Astrocyte of the cerebellum (primary cell): ENCODE results near the gene PKP4.

ENCODE experiments used
- DNase-seq: peaks from one replicate; pipeline ENCODE4 v3.0.0-alpha.2; 2011; ENCODE audit warnings: low read depth
- H3K4me3 ChIP-seq: 2 replicates; pipeline ENCODE4 v1.5.1; 2011; ENCODE audit warnings: mild to moderate bottlenecking, low read depth, low read length, moderate library complexity
- in situ Hi-C: cut with HindIII; loops from 2 replicates; pipeline ENCODE4 v1.10.0; 2017; ENCODE audit warnings: low sequenced_read_pairs
- TF ChIP-seq, protein P1 (sequence below): IDR thresholded peaks from 2 replicates; pipeline ENCODE4 v1.5.1; 2012; ENCODE audit warnings: low read length, low read depth, moderate library complexity, mild to moderate bottlenecking; ENCODE audit errors: missing control alignments

Gene PKP4

DNA sequence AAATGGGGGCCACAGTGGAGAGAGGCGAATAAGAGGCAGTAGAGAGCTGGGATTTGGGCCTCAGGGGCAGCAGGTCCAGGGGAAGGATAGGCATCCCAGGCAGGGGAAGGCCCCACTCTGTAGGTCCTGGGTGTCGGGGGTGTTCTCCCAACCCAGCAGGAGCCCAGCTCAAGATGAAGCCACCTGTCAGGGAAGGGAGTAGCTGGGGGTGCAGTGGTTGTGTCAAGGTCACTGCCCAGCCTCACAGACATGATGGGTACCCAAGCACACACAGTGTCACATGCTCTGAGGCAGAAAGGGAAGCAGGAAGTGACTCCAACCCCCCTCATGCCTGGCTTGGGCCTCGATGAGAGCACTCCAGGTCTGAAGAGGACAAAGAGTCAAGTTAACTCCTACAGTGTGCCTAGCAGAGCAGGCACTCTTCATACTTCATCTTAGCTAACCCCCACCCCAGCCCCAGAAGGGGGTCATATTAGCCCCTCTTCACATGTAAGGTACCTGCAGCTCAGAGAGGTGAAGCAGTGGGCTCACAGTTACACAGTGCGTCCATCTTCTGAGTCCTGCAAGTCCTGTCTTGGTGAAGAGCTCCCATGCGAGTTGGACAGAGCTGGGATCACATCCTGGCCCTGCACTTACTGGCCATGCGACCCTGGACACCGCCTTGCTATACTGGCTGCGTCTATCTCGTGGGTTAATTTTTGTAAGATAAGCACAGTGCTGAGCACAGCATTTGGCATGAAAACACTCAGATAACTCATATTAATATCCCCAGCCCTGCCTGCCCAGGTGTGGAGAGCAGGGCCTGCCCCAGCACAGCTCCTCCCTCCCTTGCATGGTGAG lies 265.7 kb downstream of the PKP4 start:
- no peak for DNase-seq
- in situ Hi-C loops: no loop called here
- TF ChIP-seq, protein P1, sequence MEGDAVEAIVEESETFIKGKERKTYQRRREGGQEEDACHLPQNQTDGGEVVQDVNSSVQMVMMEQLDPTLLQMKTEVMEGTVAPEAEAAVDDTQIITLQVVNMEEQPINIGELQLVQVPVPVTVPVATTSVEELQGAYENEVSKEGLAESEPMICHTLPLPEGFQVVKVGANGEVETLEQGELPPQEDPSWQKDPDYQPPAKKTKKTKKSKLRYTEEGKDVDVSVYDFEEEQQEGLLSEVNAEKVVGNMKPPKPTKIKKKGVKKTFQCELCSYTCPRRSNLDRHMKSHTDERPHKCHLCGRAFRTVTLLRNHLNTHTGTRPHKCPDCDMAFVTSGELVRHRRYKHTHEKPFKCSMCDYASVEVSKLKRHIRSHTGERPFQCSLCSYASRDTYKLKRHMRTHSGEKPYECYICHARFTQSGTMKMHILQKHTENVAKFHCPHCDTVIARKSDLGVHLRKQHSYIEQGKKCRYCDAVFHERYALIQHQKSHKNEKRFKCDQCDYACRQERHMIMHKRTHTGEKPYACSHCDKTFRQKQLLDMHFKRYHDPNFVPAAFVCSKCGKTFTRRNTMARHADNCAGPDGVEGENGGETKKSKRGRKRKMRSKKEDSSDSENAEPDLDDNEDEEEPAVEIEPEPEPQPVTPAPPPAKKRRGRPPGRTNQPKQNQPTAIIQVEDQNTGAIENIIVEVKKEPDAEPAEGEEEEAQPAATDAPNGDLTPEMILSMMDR: no peak
- no peak overlapping the region for H3K4me3 ChIP-seq

DNA sequence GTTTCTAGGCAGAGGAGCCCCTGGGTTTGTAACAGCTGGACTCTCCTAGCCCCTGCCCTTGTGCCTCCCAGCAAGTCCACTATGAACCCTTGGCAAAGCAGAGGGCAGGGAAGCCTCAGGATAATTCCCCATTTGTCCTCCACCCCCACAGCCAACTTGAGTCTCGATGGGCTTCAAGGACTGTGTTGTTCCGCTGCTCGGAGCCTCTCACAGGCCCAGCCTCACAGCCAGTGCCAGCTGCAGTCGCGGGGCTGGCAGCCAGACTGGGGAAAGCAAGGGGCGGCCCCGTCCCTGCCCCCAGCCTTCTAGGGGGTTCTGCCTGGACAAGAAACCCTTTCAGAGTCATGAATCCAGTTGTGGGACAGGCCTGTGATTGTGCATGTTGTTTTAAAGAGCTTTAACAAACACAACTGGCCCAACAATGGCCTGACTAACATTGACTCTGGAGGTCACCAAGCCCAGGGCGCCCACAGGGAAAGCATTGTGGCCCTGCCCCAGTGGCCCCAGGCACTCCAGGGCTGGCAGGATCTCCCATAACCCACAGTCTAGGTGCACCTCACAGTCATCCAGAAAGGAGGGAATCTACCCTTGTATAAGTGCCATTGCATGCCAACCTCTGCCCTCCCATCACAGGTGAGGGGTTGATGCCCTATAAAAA lies 266.6 kb downstream of the PKP4 start:
- no peak overlapping the region for H3K4me3 ChIP-seq
- no peak for DNase-seq
- in situ Hi-C loops: no loop called here
- TF ChIP-seq, protein P1: no peak

DNA sequence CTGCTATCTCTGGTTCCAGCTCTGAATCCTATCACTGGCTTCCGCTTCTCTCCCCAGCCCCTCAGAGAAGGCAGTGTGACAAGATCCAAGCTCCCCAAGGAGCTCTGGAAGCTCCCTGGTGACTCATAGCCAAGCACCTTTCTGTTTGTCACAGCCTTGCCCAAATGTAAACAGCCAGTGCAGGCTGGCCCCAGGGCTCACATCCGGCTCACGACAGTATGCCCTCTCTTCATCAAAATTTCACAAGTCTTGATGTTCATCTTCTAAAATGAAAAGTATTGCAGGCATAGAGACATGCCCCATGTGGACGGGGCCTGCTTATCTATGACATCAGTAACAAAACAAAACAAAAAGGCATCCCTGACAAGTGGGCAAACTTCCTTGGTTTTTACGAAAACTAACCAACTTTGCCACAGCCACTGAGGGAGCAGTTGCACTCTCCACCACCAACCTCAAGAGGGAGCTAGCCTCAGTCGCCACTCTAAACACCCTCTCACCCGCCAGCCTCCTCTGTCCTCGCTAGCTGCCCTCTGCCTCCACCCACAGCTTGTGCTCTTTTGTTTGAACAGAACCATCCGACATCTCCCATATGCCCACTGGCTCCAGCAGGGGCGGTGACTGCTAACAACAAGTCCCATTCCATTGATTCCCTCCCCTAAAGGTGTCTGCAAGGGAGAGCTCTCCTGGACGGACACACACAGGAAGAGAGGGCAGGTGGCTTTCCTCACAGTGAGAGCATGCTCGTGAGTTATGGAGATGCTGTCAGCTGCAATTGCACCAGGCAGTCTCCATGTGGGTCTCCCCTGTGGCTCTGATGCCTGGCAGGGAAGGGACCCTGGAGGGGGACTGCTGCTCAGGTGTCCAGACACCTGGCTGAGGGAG lies 267.4 kb downstream of the PKP4 start:
- DNase-seq: no peak
- in situ Hi-C loops: no loop called here
- TF ChIP-seq, protein P1: peak; percentile 5
- no peak overlapping the region for H3K4me3 ChIP-seq

DNA sequence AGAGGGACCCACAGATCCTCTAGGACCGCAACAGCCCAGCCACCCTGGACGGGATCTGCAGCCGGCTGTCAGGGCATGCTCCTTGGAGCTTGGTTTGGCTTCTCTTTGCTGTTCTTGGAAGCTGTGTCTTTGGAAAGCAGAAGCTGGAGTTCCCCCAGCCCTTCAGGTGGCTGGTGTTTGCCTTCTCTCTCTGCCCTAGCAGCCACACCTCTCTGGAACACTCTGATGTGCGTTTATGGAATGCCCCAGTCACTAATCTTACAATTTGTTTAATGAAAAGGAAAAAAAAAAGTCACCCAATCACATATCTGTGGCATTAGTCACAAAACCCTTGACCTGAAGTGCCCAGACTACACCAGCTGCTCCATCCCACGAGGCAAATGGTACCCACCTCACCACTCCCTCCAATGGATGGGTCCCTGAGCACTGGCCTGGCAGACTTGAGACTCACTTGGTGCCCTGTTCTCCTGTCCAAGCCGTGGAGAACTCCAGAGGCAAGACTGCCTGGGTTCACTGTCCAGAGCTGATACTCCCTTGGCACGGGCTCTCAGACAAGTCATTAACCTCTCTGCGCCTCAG lies 268.1 kb downstream of the PKP4 start:
- TF ChIP-seq, protein P1: no peak
- no peak overlapping the region for H3K4me3 ChIP-seq
- no peak for DNase-seq
- in situ Hi-C loops: loop anchor here (25.0 kb wide), 1 partner anchor 688 kb away; no protein-coding TSS in a partner anchor

DNA sequence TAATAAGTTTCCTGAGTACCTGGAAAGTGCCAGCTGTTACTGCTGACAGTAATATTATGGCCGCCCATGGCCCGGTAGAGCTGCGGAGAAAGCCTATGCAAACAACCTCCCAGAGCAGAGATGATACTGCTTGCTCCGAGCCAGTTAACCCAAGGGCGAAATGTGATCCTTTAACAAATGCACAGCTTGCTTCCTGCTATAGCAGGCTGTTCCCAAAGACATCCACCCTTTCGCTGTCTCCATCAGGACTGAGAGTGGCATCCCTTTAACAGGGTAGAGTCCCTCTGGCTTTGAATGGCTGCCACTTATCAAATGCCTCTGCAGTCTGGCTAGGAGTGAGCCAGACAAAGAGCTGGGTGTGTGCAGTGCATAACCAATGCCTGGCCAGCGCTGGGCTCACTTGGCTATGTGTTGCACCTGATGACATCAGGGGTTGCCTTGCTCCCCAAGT lies 268.7 kb downstream of the PKP4 start:
- no peak for DNase-seq
- in situ Hi-C loops: loop anchor here (25.0 kb wide), 1 partner anchor 688 kb away; no protein-coding TSS in a partner anchor
- no peak overlapping the region for H3K4me3 ChIP-seq
- TF ChIP-seq, protein P1: no peak
